GM23338 (cell line): ENCODE measurements around the gene NBDY.

Experiments used
- CREB1 ChIP-seq: fragments of 250-450 bp; sonication (Bioruptor Pico); IDR thresholded peaks from 2 replicates; pipeline ENCODE4 v1.5.0; 2020; ENCODE audit warnings: low read depth, mild to moderate bottlenecking, moderate library complexity
- EZH2 ChIP-seq: fragments of 200-600 bp; sonication (generic); IDR thresholded peaks from one replicate; pipeline ENCODE4 v1.8.0; 2017; ENCODE audit warnings: antibody characterized with exemption, mild to moderate bottlenecking, low read depth; ENCODE audit not compliant: unreplicated experiment
- EZH2phosphoT487 ChIP-seq: fragments of 200-600 bp; sonication (generic); IDR thresholded peaks from one replicate; pipeline ENCODE4 v1.8.1; 2018; ENCODE audit warnings: antibody characterized with exemption; ENCODE audit not compliant: unreplicated experiment
- NANOG ChIP-seq: IDR thresholded peaks from 2 replicates; pipeline ENCODE4 v1.6.1; 2016; ENCODE audit warnings: antibody characterized with exemption, borderline replicate concordance
- POLR2AphosphoS5 ChIP-seq: IDR thresholded peaks from 2 replicates; pipeline ENCODE4 v1.6.1; 2016; ENCODE audit warnings: antibody characterized with exemption, low read depth
- STAT1 ChIP-seq: IDR thresholded peaks from one replicate; pipeline ENCODE4 v1.6.1; 2016; ENCODE audit warnings: antibody characterized with exemption; ENCODE audit not compliant: unreplicated experiment
- ZNF114 ChIP-seq: fragments of 250-450 bp; sonication (Bioruptor Pico); IDR thresholded peaks from 2 replicates; pipeline ENCODE4 v1.5.0; 2020; ENCODE audit warnings: mild to moderate bottlenecking, moderate library complexity
- ZNF331 ChIP-seq: fragments of 250-450 bp; sonication (Bioruptor Pico); IDR thresholded peaks from 2 replicates; pipeline ENCODE4 v1.5.0; 2020; ENCODE audit warnings: low read depth, mild to moderate bottlenecking, moderate library complexity
- TF ChIP-seq, protein P1 (sequence below), 2 experiments: fragments of 200-600 bp in 1 of 2; sonication (generic) in 1 of 2; conservative IDR thresholded peaks; 2 replicates each; pipeline versions ENCODE4 v1.5.1 to v1.6.1; 2016 to 2017; ENCODE audit warnings: antibody characterized with exemption in 2 of 2, low read depth in 2 of 2, mild to moderate bottlenecking in 2 of 2, moderate library complexity in 1 of 2
- TF ChIP-seq, protein P2 (sequence below): IDR thresholded peaks from one replicate; pipeline ENCODE4 v1.6.1; 2018; ENCODE audit warnings: antibody characterized with exemption; ENCODE audit not compliant: unreplicated experiment
- TF ChIP-seq, protein P3 (sequence below): IDR thresholded peaks from 2 replicates; pipeline ENCODE4 v1.6.1; 2016; ENCODE audit warnings: antibody characterized with exemption

DNA sequence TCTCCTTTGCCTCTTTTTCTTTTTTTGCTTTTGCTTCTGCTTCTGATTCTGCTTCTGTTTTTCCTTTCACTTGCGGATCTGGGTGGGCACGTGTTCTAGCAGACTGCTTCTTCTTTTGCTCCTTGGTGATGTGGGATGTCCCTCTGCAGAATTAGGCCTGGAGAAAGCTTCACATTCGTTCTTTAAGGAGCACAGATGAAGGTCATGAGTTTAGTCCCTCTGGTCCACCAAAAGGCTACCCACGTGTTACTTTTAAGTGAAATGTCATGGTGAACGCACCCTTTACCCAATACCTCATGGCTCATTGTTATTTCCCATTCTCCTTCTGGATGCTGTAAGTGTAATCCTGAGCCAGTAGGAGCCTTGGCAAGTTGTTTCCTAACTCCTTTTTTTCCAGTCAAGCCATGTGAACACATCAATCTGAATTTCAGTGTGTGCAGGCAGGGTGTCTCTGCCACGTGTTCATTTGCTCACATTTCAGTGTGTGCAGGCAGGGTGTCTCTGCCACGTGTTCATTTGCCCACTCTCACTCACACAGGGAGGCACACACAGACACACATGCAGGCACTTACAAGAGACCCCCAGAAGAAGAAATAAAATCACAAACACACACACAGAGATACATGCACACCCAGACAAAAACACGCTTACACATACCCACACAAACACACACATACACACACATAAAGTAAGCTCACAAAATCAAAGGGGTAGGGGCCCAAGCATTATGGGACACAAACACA, 36.9 kb downstream of the NBDY start:
- TF ChIP-seq, protein P1, sequence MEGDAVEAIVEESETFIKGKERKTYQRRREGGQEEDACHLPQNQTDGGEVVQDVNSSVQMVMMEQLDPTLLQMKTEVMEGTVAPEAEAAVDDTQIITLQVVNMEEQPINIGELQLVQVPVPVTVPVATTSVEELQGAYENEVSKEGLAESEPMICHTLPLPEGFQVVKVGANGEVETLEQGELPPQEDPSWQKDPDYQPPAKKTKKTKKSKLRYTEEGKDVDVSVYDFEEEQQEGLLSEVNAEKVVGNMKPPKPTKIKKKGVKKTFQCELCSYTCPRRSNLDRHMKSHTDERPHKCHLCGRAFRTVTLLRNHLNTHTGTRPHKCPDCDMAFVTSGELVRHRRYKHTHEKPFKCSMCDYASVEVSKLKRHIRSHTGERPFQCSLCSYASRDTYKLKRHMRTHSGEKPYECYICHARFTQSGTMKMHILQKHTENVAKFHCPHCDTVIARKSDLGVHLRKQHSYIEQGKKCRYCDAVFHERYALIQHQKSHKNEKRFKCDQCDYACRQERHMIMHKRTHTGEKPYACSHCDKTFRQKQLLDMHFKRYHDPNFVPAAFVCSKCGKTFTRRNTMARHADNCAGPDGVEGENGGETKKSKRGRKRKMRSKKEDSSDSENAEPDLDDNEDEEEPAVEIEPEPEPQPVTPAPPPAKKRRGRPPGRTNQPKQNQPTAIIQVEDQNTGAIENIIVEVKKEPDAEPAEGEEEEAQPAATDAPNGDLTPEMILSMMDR (conservative IDR thresholded peaks at IDR 0.05; ENCODE audit: low read depth in 2 of 2), result no peak
- TF ChIP-seq POLR2AphosphoS5 (no peak), EZH2 (no peak), EZH2phosphoT487 (no peak), NANOG (no peak), CREB1 (CRISPR knock-in tag) (no peak), ZNF331 (no peak), ZNF114 (CRISPR knock-in tag) (no peak), STAT1 (no peak)
- TF ChIP-seq, protein P2, sequence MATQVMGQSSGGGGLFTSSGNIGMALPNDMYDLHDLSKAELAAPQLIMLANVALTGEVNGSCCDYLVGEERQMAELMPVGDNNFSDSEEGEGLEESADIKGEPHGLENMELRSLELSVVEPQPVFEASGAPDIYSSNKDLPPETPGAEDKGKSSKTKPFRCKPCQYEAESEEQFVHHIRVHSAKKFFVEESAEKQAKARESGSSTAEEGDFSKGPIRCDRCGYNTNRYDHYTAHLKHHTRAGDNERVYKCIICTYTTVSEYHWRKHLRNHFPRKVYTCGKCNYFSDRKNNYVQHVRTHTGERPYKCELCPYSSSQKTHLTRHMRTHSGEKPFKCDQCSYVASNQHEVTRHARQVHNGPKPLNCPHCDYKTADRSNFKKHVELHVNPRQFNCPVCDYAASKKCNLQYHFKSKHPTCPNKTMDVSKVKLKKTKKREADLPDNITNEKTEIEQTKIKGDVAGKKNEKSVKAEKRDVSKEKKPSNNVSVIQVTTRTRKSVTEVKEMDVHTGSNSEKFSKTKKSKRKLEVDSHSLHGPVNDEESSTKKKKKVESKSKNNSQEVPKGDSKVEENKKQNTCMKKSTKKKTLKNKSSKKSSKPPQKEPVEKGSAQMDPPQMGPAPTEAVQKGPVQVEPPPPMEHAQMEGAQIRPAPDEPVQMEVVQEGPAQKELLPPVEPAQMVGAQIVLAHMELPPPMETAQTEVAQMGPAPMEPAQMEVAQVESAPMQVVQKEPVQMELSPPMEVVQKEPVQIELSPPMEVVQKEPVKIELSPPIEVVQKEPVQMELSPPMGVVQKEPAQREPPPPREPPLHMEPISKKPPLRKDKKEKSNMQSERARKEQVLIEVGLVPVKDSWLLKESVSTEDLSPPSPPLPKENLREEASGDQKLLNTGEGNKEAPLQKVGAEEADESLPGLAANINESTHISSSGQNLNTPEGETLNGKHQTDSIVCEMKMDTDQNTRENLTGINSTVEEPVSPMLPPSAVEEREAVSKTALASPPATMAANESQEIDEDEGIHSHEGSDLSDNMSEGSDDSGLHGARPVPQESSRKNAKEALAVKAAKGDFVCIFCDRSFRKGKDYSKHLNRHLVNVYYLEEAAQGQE, result no peak
- TF ChIP-seq, protein P3, sequence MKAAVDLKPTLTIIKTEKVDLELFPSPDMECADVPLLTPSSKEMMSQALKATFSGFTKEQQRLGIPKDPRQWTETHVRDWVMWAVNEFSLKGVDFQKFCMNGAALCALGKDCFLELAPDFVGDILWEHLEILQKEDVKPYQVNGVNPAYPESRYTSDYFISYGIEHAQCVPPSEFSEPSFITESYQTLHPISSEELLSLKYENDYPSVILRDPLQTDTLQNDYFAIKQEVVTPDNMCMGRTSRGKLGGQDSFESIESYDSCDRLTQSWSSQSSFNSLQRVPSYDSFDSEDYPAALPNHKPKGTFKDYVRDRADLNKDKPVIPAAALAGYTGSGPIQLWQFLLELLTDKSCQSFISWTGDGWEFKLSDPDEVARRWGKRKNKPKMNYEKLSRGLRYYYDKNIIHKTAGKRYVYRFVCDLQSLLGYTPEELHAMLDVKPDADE, result no peak
